Measurements from ENCODE around the gene TTC31.

GRCh38 chr2:74471332-74472065 is 11.4 kb upstream of the TTC31 start:
- TF ChIP-seq CTCF (IDR thresholded peaks at IDR 0.05) (no peak), POLR2A (IDR thresholded peaks at IDR 0.05) (no peak), POLR2AphosphoS5 (IDR thresholded peaks at IDR 0.05) (no peak)
